Effector memory CD4-positive, alpha-beta T cell (primary cell): Measurements from ENCODE around the gene MYO1G.

Source experiments
- DNase-seq, 3 donors: peaks; one replicate each; pipeline ENCODE4 v3.0.0-alpha.2; 2020
- H3K27ac ChIP-seq: 2 replicates; pipeline ENCODE4 v1.7.0; 2013; ENCODE audit warnings: mild to moderate bottlenecking, low read length, moderate library complexity; ENCODE audit not compliant: insufficient read depth, poor library complexity, severe bottlenecking
- H3K27me3 ChIP-seq: replicated peaks from 2 replicates; pipeline ENCODE4 v1.7.0; 2013; ENCODE audit warnings: mild to moderate bottlenecking, low read length; ENCODE audit not compliant: insufficient read depth, control insufficient read depth, poor library complexity, severe bottlenecking
- H3K36me3 ChIP-seq: 2 replicates; pipeline ENCODE4 v1.7.0; 2013; ENCODE audit warnings: mild to moderate bottlenecking, low read length, moderate library complexity; ENCODE audit not compliant: control insufficient read depth, insufficient read depth
- H3K4me1 ChIP-seq: 2 replicates; pipeline ENCODE4 v1.7.0; 2013; ENCODE audit warnings: low read length, mild to moderate bottlenecking; ENCODE audit not compliant: control insufficient read depth, insufficient read depth, poor library complexity, severe bottlenecking
- H3K4me3 ChIP-seq: 2 replicates; pipeline ENCODE4 v1.7.0; 2013; ENCODE audit warnings: low read length, low read depth, mild to moderate bottlenecking; ENCODE audit not compliant: insufficient read depth, poor library complexity, severe bottlenecking
- H3K9me3 ChIP-seq: 2 replicates; pipeline ENCODE4 v1.7.0; 2013; ENCODE audit warnings: mild to moderate bottlenecking, low read length, moderate library complexity; ENCODE audit not compliant: control insufficient read depth

The MYO1G gene

GRCh38 chr7:44960011-44960580 lies 18.7 kb downstream of the MYO1G start:
- Histone ChIP-seq H3K27me3 (no peaks in the 10 kb centered on the region), H3K4me3 (no peak overlapping the region), H3K4me1 (peaks cover 15% of the 10 kb centered on the region), H3K36me3 (peaks cover 17% of the 10 kb centered on the region), H3K9me3 (no peaks in the 10 kb centered on the region), H3K27ac (peak overlapping the region; percentile 75)
- no peak for DNase-seq

GRCh38 chr7:44959433-44959951 lies 19.3 kb downstream of the MYO1G start:
- peak in 2 of 3 donors; percentile 49 to 60 for DNase-seq
- no peaks in the 10 kb centered on the region for H3K9me3 ChIP-seq
- no peak overlapping the region for H3K4me3 ChIP-seq
- no peaks in the 10 kb centered on the region for H3K27me3 ChIP-seq
- H3K36me3 ChIP-seq = peaks cover 14% of the 10 kb centered on the region
- H3K4me1 ChIP-seq = peaks cover 15% of the 10 kb centered on the region
- H3K27ac ChIP-seq = peak overlapping the region; percentile 75

- no peaks in the 10 kb centered on the region for H3K27me3 ChIP-seq
- no peak for DNase-seq
- H3K4me3 ChIP-seq = no peak overlapping the region
- H3K4me1 ChIP-seq = peaks cover 15% of the 10 kb centered on the region
- H3K27ac ChIP-seq = peak overlapping the region; percentile 50
- peaks cover 10% of the 10 kb centered on the region for H3K36me3 ChIP-seq
- H3K9me3 ChIP-seq = no peaks in the 10 kb centered on the region
These were observed 20.0 kb downstream of the MYO1G start for GRCh38 chr7:44958645-44959344.

- H3K36me3 ChIP-seq = no peaks in the 10 kb centered on the region
- H3K4me1 ChIP-seq = peaks cover 15% of the 10 kb centered on the region
- DNase-seq = no peak
- no peaks in the 10 kb centered on the region for H3K9me3 ChIP-seq
- H3K27ac ChIP-seq = no peak overlapping the region
- H3K27me3 ChIP-seq = no peaks in the 10 kb centered on the region
- no peak overlapping the region for H3K4me3 ChIP-seq
These were observed 22.6 kb downstream of the MYO1G start for GRCh38 chr7:44956157-44956766.

- Histone ChIP-seq H3K4me3 (no peak overlapping the region), H3K4me1 (peaks cover 15% of the 10 kb centered on the region), H3K36me3 (no peaks in the 10 kb centered on the region), H3K27ac (no peak overlapping the region), H3K9me3 (no peaks in the 10 kb centered on the region), H3K27me3 (no peaks in the 10 kb centered on the region)
- DNase-seq = no peak
These were observed 23.1 kb downstream of the MYO1G start for GRCh38 chr7:44955733-44956132.

GRCh38 chr7:44953156-44953555 lies 25.7 kb downstream of the MYO1G start:
- DNase-seq = no peak
- Histone ChIP-seq H3K9me3 (no peaks in the 10 kb centered on the region), H3K27me3 (no peaks in the 10 kb centered on the region), H3K36me3 (no peaks in the 10 kb centered on the region), H3K4me1 (no peaks in the 10 kb centered on the region), H3K27ac (no peak overlapping the region), H3K4me3 (no peak overlapping the region)

- Histone ChIP-seq H3K27ac (no peak overlapping the region), H3K4me3 (no peak overlapping the region), H3K27me3 (no peaks in the 10 kb centered on the region), H3K36me3 (no peaks in the 10 kb centered on the region), H3K4me1 (no peaks in the 10 kb centered on the region), H3K9me3 (no peaks in the 10 kb centered on the region)
- DNase-seq = no peak
These were observed 29.5 kb downstream of the MYO1G start for GRCh38 chr7:44949303-44949702.

- no peaks in the 10 kb centered on the region for H3K4me1 ChIP-seq
- DNase-seq = no peak
These were observed 33.3 kb downstream of the MYO1G start for GRCh38 chr7:44945479-44945878.

GRCh38 chr7:44944821-44945220 lies 34.0 kb downstream of the MYO1G start:
- Histone ChIP-seq H3K36me3 (no peaks in the 10 kb centered on the region), H3K9me3 (no peaks in the 10 kb centered on the region), H3K4me1 (no peaks in the 10 kb centered on the region), H3K4me3 (no peak overlapping the region), H3K27me3 (no peaks in the 10 kb centered on the region), H3K27ac (no peak overlapping the region)
- DNase-seq = no peak

More at GRCh38 chr7:44945479-44945878, 33.3 kb downstream of the MYO1G start:
- Histone ChIP-seq H3K9me3 (no peaks in the 10 kb centered on the region), H3K36me3 (no peaks in the 10 kb centered on the region), H3K4me3 (no peak overlapping the region), H3K27ac (no peak overlapping the region), H3K27me3 (no peaks in the 10 kb centered on the region)

- H3K27ac ChIP-seq = no peak overlapping the region
- H3K27me3 ChIP-seq = no peaks in the 10 kb centered on the region
- H3K9me3 ChIP-seq = no peaks in the 10 kb centered on the region
- H3K4me3 ChIP-seq = no peak overlapping the region
- no peaks in the 10 kb centered on the region for H3K36me3 ChIP-seq
- H3K4me1 ChIP-seq = no peaks in the 10 kb centered on the region
- no peak for DNase-seq
These were observed 35.2 kb downstream of the MYO1G start for GRCh38 chr7:44943631-44944030.
